ENCODE data around the gene PAGE2. TPM values are rescaled to one million over a fixed set of nuclear protein-coding genes. Genes with fewer than 3 reads are reported as not detected.

The PAGE2 gene
- total RNA-seq, 1 experiment from 2014 or later: not detected

DNA sequence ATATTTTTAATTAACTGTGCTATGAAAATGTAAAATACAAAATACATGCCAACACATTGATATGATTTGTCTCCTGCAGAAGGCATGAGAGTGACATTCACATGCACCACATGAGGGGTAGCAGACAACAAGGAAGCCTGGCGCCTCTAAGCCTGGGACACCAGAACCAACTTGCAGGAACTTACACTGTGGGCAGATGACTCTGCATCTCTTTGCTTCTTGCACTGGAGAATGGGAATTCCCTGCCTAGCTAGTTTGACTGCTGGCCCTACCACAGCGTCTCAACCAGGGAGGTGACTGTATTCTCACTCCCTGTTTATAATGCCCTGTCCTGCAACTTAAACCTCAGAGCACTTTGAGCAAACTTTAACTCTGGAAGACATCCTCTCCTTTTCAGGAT lies 40.5 kb downstream of the PAGE2 start:
- Histone ChIP-seq H3K9me3 (ENCODE audit: low read length) (no peaks in the 10 kb centered on the region), H3K9me2 (replicated peaks; ENCODE audit: low read length) (no peaks in the 10 kb centered on the region), H3K4me1 (ENCODE audit: insufficient read depth, low read length) (no peaks in the 10 kb centered on the region), H3K9ac (ENCODE audit: low read length) (no peak overlapping the region), H3K4me2 (ENCODE audit: low read length) (no peak overlapping the region), H2AFZ (ENCODE audit: low read length) (no peak overlapping the region), H3K36me3 (ENCODE audit: low read depth, low read length) (no peaks in the 10 kb centered on the region), H3K4me3 (ENCODE audit: low read length) (no peak overlapping the region), H3K27ac (ENCODE audit: low read length) (no peak overlapping the region), H4K20me1 (ENCODE audit: low read length) (no peaks in the 10 kb centered on the region), H3F3A (ENCODE audit: low read length, unreplicated experiment) (no peaks in the 10 kb centered on the region), H3K27me3 (ENCODE audit: low read length) (peaks cover 3% of the 10 kb centered on the region), H3K79me2 (ENCODE audit: low read length) (no peaks in the 10 kb centered on the region)
- intact Hi-C loops (cut with micrococcal nuclease): no loop called here
- ATAC-seq (no peak), DNase-seq (no peak)
- no TSS peak for BruUV-seq (replicated peaks)
- ChIA-PET CTCF (no interaction called here), POLR2A (ENCODE audit: unreplicated experiment) (no interaction called here)
- TF ChIP-seq EZH2phosphoT487 (IDR thresholded peaks at IDR 0.05; ENCODE audit: borderline replicate concordance, low read length) (no peak), EZH2 (IDR thresholded peaks at IDR 0.05; ENCODE audit: low read length, unreplicated experiment) (no peak)
- TF ChIP-seq, protein P1, sequence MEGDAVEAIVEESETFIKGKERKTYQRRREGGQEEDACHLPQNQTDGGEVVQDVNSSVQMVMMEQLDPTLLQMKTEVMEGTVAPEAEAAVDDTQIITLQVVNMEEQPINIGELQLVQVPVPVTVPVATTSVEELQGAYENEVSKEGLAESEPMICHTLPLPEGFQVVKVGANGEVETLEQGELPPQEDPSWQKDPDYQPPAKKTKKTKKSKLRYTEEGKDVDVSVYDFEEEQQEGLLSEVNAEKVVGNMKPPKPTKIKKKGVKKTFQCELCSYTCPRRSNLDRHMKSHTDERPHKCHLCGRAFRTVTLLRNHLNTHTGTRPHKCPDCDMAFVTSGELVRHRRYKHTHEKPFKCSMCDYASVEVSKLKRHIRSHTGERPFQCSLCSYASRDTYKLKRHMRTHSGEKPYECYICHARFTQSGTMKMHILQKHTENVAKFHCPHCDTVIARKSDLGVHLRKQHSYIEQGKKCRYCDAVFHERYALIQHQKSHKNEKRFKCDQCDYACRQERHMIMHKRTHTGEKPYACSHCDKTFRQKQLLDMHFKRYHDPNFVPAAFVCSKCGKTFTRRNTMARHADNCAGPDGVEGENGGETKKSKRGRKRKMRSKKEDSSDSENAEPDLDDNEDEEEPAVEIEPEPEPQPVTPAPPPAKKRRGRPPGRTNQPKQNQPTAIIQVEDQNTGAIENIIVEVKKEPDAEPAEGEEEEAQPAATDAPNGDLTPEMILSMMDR (conservative IDR thresholded peaks at IDR 0.05; ENCODE audit: low read depth, low read length): no peak

- Histone ChIP-seq H3K4me2 (ENCODE audit: low read length) (no peak overlapping the region), H3K9me2 (replicated peaks; ENCODE audit: low read length) (no peaks in the 10 kb centered on the region), H3K27me3 (ENCODE audit: low read length) (no peaks in the 10 kb centered on the region; the same call in 1 of the 2 replicates), H3K79me2 (ENCODE audit: low read length) (no peaks in the 10 kb centered on the region), H3K27ac (ENCODE audit: low read length) (no peak overlapping the region), H3F3A (ENCODE audit: low read length, unreplicated experiment) (no peaks in the 10 kb centered on the region), H3K9ac (ENCODE audit: low read length) (no peak overlapping the region), H3K4me1 (ENCODE audit: insufficient read depth, low read length) (no peaks in the 10 kb centered on the region), H4K20me1 (ENCODE audit: low read length) (no peaks in the 10 kb centered on the region), H2AFZ (ENCODE audit: low read length) (no peak overlapping the region), H3K9me3 (ENCODE audit: low read length) (no peaks in the 10 kb centered on the region), H3K36me3 (ENCODE audit: low read depth, low read length) (no peaks in the 10 kb centered on the region), H3K4me3 (ENCODE audit: low read length) (no peak overlapping the region)
- TF ChIP-seq EZH2 (IDR thresholded peaks at IDR 0.05; ENCODE audit: low read length, unreplicated experiment) (no peak), EZH2phosphoT487 (IDR thresholded peaks at IDR 0.05; ENCODE audit: borderline replicate concordance, low read length) (no peak)
- TF ChIP-seq, protein P1 (conservative IDR thresholded peaks at IDR 0.05; ENCODE audit: low read depth, low read length): no peak
- CTCF ChIA-PET: no interaction called here
- DNase-seq (no peak), ATAC-seq (no peak)
- BruUV-seq (replicated peaks): no TSS peak
- POLR2A ChIA-PET (ENCODE audit: unreplicated experiment): no interaction called here
- intact Hi-C loops (cut with micrococcal nuclease): no loop called here
These were observed 41.7 kb downstream of the PAGE2 start for GRCh38 chrX:55130481-55130880.

DNA sequence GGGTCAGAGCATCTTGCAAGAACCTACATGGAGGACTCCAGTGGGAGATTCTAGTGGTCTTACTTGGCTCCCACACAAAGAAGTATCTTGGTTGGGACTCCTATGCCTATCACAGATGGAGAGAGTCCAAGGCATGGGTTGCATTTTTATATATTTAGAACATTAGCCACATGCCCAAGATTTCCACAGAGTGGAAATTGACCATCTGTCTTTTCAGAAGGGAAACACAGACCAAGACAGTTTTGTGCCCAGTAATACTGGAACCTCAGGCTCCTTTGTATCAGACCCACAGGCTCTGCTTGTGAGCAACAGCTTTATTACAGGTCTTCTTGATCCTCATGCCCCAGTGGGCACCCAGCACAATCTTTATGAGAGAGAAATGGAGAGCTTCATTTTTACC lies 43.6 kb downstream of the PAGE2 start:
- DNase-seq (no peak), ATAC-seq (no peak)
- ChIA-PET CTCF (interaction anchor here (0.5 kb wide), 1 partner anchor 44 kb away, joined by 3 read pairs; no protein-coding TSS in a partner anchor), POLR2A (ENCODE audit: unreplicated experiment) (no interaction called here)
- Histone ChIP-seq H3K4me1 (ENCODE audit: insufficient read depth, low read length) (no peaks in the 10 kb centered on the region), H3K9me3 (ENCODE audit: low read length) (no peaks in the 10 kb centered on the region), H3K9ac (ENCODE audit: low read length) (no peak overlapping the region), H3K4me3 (ENCODE audit: low read length) (no peak overlapping the region), H3K9me2 (replicated peaks; ENCODE audit: low read length) (no peaks in the 10 kb centered on the region), H3K27me3 (ENCODE audit: low read length) (no peaks in the 10 kb centered on the region; the same call in 1 of the 2 replicates), H3K79me2 (ENCODE audit: low read length) (no peaks in the 10 kb centered on the region), H3K36me3 (ENCODE audit: low read depth, low read length) (no peaks in the 10 kb centered on the region), H4K20me1 (ENCODE audit: low read length) (no peaks in the 10 kb centered on the region), H3K4me2 (ENCODE audit: low read length) (no peak overlapping the region), H3K27ac (ENCODE audit: low read length) (no peak overlapping the region), H3F3A (ENCODE audit: low read length, unreplicated experiment) (no peaks in the 10 kb centered on the region), H2AFZ (ENCODE audit: low read length) (no peak overlapping the region)
- TF ChIP-seq, protein P1 (conservative IDR thresholded peaks at IDR 0.05; ENCODE audit: low read depth, low read length): no peak
- TF ChIP-seq EZH2 (IDR thresholded peaks at IDR 0.05; ENCODE audit: low read length, unreplicated experiment) (no peak), EZH2phosphoT487 (IDR thresholded peaks at IDR 0.05; ENCODE audit: borderline replicate concordance, low read length) (no peak)
- no TSS peak for BruUV-seq (replicated peaks)
- intact Hi-C loops (cut with micrococcal nuclease): no loop called here
